ENCODE data around the gene FAT2. TPM values are rescaled to one million over a fixed set of nuclear protein-coding genes. Genes with fewer than 3 reads are reported as not detected.

The FAT2 gene, protein sequence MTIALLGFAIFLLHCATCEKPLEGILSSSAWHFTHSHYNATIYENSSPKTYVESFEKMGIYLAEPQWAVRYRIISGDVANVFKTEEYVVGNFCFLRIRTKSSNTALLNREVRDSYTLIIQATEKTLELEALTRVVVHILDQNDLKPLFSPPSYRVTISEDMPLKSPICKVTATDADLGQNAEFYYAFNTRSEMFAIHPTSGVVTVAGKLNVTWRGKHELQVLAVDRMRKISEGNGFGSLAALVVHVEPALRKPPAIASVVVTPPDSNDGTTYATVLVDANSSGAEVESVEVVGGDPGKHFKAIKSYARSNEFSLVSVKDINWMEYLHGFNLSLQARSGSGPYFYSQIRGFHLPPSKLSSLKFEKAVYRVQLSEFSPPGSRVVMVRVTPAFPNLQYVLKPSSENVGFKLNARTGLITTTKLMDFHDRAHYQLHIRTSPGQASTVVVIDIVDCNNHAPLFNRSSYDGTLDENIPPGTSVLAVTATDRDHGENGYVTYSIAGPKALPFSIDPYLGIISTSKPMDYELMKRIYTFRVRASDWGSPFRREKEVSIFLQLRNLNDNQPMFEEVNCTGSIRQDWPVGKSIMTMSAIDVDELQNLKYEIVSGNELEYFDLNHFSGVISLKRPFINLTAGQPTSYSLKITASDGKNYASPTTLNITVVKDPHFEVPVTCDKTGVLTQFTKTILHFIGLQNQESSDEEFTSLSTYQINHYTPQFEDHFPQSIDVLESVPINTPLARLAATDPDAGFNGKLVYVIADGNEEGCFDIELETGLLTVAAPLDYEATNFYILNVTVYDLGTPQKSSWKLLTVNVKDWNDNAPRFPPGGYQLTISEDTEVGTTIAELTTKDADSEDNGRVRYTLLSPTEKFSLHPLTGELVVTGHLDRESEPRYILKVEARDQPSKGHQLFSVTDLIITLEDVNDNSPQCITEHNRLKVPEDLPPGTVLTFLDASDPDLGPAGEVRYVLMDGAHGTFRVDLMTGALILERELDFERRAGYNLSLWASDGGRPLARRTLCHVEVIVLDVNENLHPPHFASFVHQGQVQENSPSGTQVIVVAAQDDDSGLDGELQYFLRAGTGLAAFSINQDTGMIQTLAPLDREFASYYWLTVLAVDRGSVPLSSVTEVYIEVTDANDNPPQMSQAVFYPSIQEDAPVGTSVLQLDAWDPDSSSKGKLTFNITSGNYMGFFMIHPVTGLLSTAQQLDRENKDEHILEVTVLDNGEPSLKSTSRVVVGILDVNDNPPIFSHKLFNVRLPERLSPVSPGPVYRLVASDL (N-terminal part only)
- total RNA-seq, result 88.4 and 139 TPM in 2 replicates

GRCh38 chr5:151591144-151591819, at the start of gene FAT2:
Gene FAT2, minus strand, starts transcription at chr5:151591331. Its CDS starts 22,400 bp downstream, at chr5:151568931.

Other genes starting within 250 kb of the FAT2 start
- not detected in 2 replicates for gene SLC36A2, start 243.8 kb downstream of the FAT2 start, total RNA-seq
- gene SLC36A1, start 143.7 kb downstream of the FAT2 start, total RNA-seq, result 2.8 and 6.7 TPM in 2 replicates
- gene SPARC, start 95.6 kb upstream of the FAT2 start, total RNA-seq, result 1.5 and 54.2 TPM in 2 replicates
- 45.8 and 55.2 TPM in 2 replicates for gene ATOX1, start 167.3 kb upstream of the FAT2 start, total RNA-seq
- 267 and 277 TPM in 2 replicates for gene G3BP1, start 180.6 kb upstream of the FAT2 start, total RNA-seq

Data from tracheal epithelial cell (primary cell).